ENCODE results near the gene MRS2.
"Not testable (repeated sequence)": the region's sequence is repeated elsewhere in the genome, so short reads cannot be mapped to it uniquely, and the experiment has no call there.

- TF ChIP-seq, protein P1, sequence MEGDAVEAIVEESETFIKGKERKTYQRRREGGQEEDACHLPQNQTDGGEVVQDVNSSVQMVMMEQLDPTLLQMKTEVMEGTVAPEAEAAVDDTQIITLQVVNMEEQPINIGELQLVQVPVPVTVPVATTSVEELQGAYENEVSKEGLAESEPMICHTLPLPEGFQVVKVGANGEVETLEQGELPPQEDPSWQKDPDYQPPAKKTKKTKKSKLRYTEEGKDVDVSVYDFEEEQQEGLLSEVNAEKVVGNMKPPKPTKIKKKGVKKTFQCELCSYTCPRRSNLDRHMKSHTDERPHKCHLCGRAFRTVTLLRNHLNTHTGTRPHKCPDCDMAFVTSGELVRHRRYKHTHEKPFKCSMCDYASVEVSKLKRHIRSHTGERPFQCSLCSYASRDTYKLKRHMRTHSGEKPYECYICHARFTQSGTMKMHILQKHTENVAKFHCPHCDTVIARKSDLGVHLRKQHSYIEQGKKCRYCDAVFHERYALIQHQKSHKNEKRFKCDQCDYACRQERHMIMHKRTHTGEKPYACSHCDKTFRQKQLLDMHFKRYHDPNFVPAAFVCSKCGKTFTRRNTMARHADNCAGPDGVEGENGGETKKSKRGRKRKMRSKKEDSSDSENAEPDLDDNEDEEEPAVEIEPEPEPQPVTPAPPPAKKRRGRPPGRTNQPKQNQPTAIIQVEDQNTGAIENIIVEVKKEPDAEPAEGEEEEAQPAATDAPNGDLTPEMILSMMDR (IDR thresholded peaks at IDR 0.05), result not testable (repeated sequence)
- not testable (repeated sequence) for TF ChIP-seq JUND (IDR thresholded peaks at IDR 0.05); SIN3A (IDR thresholded peaks at IDR 0.05; ENCODE audit: borderline replicate concordance, low read depth, low read length); RAD21 (IDR thresholded peaks at IDR 0.05; ENCODE audit: low read length); FOXJ3 (CRISPR knock-in tag; IDR thresholded peaks at IDR 0.05); EP300 (IDR thresholded peaks at IDR 0.05; ENCODE audit: borderline replicate concordance in 1 of 2, low read depth in 1 of 2, low read length in 1 of 2); CHD2 (IDR thresholded peaks at IDR 0.05; ENCODE audit: low read length, partially characterized antibody); RFX5 (IDR thresholded peaks at IDR 0.05; ENCODE audit: low read length)
- TF ChIP-seq, protein P2, sequence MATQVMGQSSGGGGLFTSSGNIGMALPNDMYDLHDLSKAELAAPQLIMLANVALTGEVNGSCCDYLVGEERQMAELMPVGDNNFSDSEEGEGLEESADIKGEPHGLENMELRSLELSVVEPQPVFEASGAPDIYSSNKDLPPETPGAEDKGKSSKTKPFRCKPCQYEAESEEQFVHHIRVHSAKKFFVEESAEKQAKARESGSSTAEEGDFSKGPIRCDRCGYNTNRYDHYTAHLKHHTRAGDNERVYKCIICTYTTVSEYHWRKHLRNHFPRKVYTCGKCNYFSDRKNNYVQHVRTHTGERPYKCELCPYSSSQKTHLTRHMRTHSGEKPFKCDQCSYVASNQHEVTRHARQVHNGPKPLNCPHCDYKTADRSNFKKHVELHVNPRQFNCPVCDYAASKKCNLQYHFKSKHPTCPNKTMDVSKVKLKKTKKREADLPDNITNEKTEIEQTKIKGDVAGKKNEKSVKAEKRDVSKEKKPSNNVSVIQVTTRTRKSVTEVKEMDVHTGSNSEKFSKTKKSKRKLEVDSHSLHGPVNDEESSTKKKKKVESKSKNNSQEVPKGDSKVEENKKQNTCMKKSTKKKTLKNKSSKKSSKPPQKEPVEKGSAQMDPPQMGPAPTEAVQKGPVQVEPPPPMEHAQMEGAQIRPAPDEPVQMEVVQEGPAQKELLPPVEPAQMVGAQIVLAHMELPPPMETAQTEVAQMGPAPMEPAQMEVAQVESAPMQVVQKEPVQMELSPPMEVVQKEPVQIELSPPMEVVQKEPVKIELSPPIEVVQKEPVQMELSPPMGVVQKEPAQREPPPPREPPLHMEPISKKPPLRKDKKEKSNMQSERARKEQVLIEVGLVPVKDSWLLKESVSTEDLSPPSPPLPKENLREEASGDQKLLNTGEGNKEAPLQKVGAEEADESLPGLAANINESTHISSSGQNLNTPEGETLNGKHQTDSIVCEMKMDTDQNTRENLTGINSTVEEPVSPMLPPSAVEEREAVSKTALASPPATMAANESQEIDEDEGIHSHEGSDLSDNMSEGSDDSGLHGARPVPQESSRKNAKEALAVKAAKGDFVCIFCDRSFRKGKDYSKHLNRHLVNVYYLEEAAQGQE (IDR thresholded peaks at IDR 0.05; ENCODE audit: low read depth, low read length), result not testable (repeated sequence)
These were observed 37.6 kb upstream of the MRS2 start for GRCh38 chr6:24365103-24365633.

Data from SK-N-SH (cell line).